Activated naive CD8-positive, alpha-beta T cell (primary cell): ENCODE measurements around the gene PDCD1.
A peak's percentile ranks its signal among the peaks of the same experiment; 100 is the strongest.

Source experiments
- H3K27ac Mint-ChIP-seq: one replicate; pipeline ENCODE4 v1.8.0; 2021; ENCODE audit warnings: mixed read lengths
- H3K27me3 Mint-ChIP-seq: one replicate; pipeline ENCODE4 v1.8.0; 2021; ENCODE audit warnings: mixed read lengths
- H3K36me3 Mint-ChIP-seq: one replicate; pipeline ENCODE4 v1.8.0; 2021; ENCODE audit warnings: mixed read lengths
- H3K4me1 Mint-ChIP-seq: one replicate; pipeline ENCODE4 v1.8.0; 2021; ENCODE audit warnings: low read depth, mixed read lengths
- H3K4me3 Mint-ChIP-seq: one replicate; pipeline ENCODE4 v1.8.0; 2021; ENCODE audit warnings: mild to moderate bottlenecking, mixed read lengths
- H3K9me3 Mint-ChIP-seq: one replicate; pipeline ENCODE4 v1.8.0; 2021; ENCODE audit warnings: low read depth, mixed read lengths

PDCD1 gene

GRCh38 chr2:241900251-241901017 lies 41.7 kb upstream of the PDCD1 start:
- H3K27me3 Mint-ChIP-seq = no peaks in the 10 kb centered on the region
- H3K4me1 Mint-ChIP-seq = peaks cover 4% of the 10 kb centered on the region
- H3K27ac Mint-ChIP-seq = no peak overlapping the region
- H3K4me3 Mint-ChIP-seq = no peak overlapping the region
- peaks cover 3% of the 10 kb centered on the region for H3K36me3 Mint-ChIP-seq
- H3K9me3 Mint-ChIP-seq = no peaks in the 10 kb centered on the region

GRCh38 chr2:241898463-241899270 lies 40.0 kb upstream of the PDCD1 start:
- Mint-ChIP-seq H3K36me3 (peaks cover 3% of the 10 kb centered on the region), H3K27ac (peak overlapping the region; percentile 83), H3K4me1 (peaks cover 4% of the 10 kb centered on the region), H3K4me3 (no peak overlapping the region), H3K9me3 (no peaks in the 10 kb centered on the region), H3K27me3 (no peaks in the 10 kb centered on the region)

- H3K36me3 Mint-ChIP-seq = peaks cover 3% of the 10 kb centered on the region
- no peaks in the 10 kb centered on the region for H3K9me3 Mint-ChIP-seq
- peak overlapping the region; percentile 83 for H3K27ac Mint-ChIP-seq
- H3K4me1 Mint-ChIP-seq = peaks cover 4% of the 10 kb centered on the region
- peak overlapping the region; percentile 35 for H3K4me3 Mint-ChIP-seq
- no peaks in the 10 kb centered on the region for H3K27me3 Mint-ChIP-seq
Observed at GRCh38 chr2:241897231-241897916, 38.7 kb upstream of the PDCD1 start.

GRCh38 chr2:241896746-241897201 lies 38.1 kb upstream of the PDCD1 start:
- Mint-ChIP-seq H3K4me3 (no peak overlapping the region), H3K27ac (peak overlapping the region; percentile 41), H3K27me3 (no peaks in the 10 kb centered on the region), H3K36me3 (peaks cover 3% of the 10 kb centered on the region), H3K9me3 (no peaks in the 10 kb centered on the region), H3K4me1 (peaks cover 4% of the 10 kb centered on the region)

GRCh38 chr2:241895712-241896641 lies 37.3 kb upstream of the PDCD1 start:
- H3K4me1 Mint-ChIP-seq = peaks cover 4% of the 10 kb centered on the region
- H3K36me3 Mint-ChIP-seq = peaks cover 3% of the 10 kb centered on the region
- H3K27ac Mint-ChIP-seq = peak overlapping the region; percentile 97
- H3K4me3 Mint-ChIP-seq = peak overlapping the region; percentile 72
- no peaks in the 10 kb centered on the region for H3K27me3 Mint-ChIP-seq
- no peaks in the 10 kb centered on the region for H3K9me3 Mint-ChIP-seq

- H3K27ac Mint-ChIP-seq = peak overlapping the region; percentile 79
- H3K27me3 Mint-ChIP-seq = no peaks in the 10 kb centered on the region
- H3K4me3 Mint-ChIP-seq = no peak overlapping the region
Observed at GRCh38 chr2:241895427-241895711, 36.7 kb upstream of the PDCD1 start.

GRCh38 chr2:241894681-241895426 lies 36.2 kb upstream of the PDCD1 start:
- Mint-ChIP-seq H3K4me1 (peaks cover 4% of the 10 kb centered on the region), H3K27ac (peak overlapping the region; percentile 28), H3K4me3 (no peak overlapping the region), H3K27me3 (no peaks in the 10 kb centered on the region), H3K36me3 (peaks cover 3% of the 10 kb centered on the region), H3K9me3 (no peaks in the 10 kb centered on the region)

More at GRCh38 chr2:241895427-241895711, 36.7 kb upstream of the PDCD1 start:
- Mint-ChIP-seq H3K36me3 (peaks cover 3% of the 10 kb centered on the region), H3K4me1 (peaks cover 4% of the 10 kb centered on the region), H3K9me3 (no peaks in the 10 kb centered on the region)

GRCh38 chr2:241894056-241894641 lies 35.5 kb upstream of the PDCD1 start:
- Mint-ChIP-seq H3K27me3 (no peaks in the 10 kb centered on the region), H3K4me1 (peaks cover 9% of the 10 kb centered on the region), H3K4me3 (no peak overlapping the region), H3K9me3 (no peaks in the 10 kb centered on the region), H3K36me3 (peaks cover 3% of the 10 kb centered on the region), H3K27ac (no peak overlapping the region)

- H3K9me3 Mint-ChIP-seq = no peaks in the 10 kb centered on the region
- no peaks in the 10 kb centered on the region for H3K27me3 Mint-ChIP-seq
- H3K27ac Mint-ChIP-seq = no peak overlapping the region
- H3K4me3 Mint-ChIP-seq = no peak overlapping the region
- H3K36me3 Mint-ChIP-seq = peaks cover 3% of the 10 kb centered on the region
- H3K4me1 Mint-ChIP-seq = peaks cover 13% of the 10 kb centered on the region
Observed at GRCh38 chr2:241893265-241893664, 34.6 kb upstream of the PDCD1 start.

GRCh38 chr2:241892299-241893137 lies 33.8 kb upstream of the PDCD1 start:
- Mint-ChIP-seq H3K4me1 (peaks cover 18% of the 10 kb centered on the region), H3K27me3 (no peaks in the 10 kb centered on the region), H3K4me3 (no peak overlapping the region), H3K36me3 (peaks cover 2% of the 10 kb centered on the region), H3K9me3 (no peaks in the 10 kb centered on the region), H3K27ac (no peak overlapping the region)

- Mint-ChIP-seq H3K27me3 (no peaks in the 10 kb centered on the region), H3K36me3 (peaks cover 2% of the 10 kb centered on the region), H3K4me1 (peaks cover 21% of the 10 kb centered on the region), H3K27ac (peak overlapping the region; percentile 50), H3K4me3 (no peak overlapping the region), H3K9me3 (no peaks in the 10 kb centered on the region)
Observed at GRCh38 chr2:241891988-241892298, 33.2 kb upstream of the PDCD1 start.

GRCh38 chr2:241891315-241891987 lies 32.8 kb upstream of the PDCD1 start:
- Mint-ChIP-seq H3K27ac (peak overlapping the region; percentile 50), H3K4me1 (peaks cover 24% of the 10 kb centered on the region), H3K4me3 (no peak overlapping the region), H3K27me3 (no peaks in the 10 kb centered on the region), H3K36me3 (peaks cover 3% of the 10 kb centered on the region), H3K9me3 (no peaks in the 10 kb centered on the region)
